Kasumi-1 (cell line): ENCODE data around the gene GOLGA6L4.
"Not testable (repeated sequence)": the region's sequence is repeated elsewhere in the genome, so short reads cannot be mapped to it uniquely, and the experiment has no call there.

ENCODE experiments used
- DNase-seq, 2 experiments: peaks; one replicate each; lab custom pipeline; 2025; lab: John Stamatoyannopoulos, UW

Gene GOLGA6L4

DNA sequence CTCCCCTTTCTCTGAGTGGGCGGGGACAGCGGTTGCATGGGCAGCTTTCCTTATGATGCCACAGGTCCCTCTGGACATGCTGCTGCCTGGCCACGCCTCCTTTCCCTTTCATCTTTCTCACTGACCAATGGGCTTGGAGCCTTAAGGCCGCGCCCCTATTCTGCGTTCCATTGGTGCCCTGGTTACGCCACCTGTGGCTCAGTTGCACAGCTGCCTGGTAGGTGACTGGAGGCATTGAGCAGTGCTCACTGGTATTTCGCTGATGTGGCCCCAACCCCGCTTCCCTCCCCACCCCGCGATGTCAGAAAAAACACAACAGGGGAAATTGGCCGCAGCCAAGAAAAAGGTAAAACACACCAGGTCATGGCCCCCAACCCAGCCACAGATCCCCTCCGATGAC is at the start of gene GOLGA6L4:
TSS of gene GOLGA6L4 (plus strand) at position 201 of the 400 bp plus-strand sequence. CDS start at position 263, 62 bp downstream.
- not testable (repeated sequence) for DNase-seq

GRCh38 chr15:84192982-84193381 is 42.6 kb upstream of the GOLGA6L4 start:
- DNase-seq = not testable (repeated sequence)

- DNase-seq = not testable (repeated sequence)
Observed at GRCh38 chr15:84195603-84196002, 40.0 kb upstream of the GOLGA6L4 start.

DNA sequence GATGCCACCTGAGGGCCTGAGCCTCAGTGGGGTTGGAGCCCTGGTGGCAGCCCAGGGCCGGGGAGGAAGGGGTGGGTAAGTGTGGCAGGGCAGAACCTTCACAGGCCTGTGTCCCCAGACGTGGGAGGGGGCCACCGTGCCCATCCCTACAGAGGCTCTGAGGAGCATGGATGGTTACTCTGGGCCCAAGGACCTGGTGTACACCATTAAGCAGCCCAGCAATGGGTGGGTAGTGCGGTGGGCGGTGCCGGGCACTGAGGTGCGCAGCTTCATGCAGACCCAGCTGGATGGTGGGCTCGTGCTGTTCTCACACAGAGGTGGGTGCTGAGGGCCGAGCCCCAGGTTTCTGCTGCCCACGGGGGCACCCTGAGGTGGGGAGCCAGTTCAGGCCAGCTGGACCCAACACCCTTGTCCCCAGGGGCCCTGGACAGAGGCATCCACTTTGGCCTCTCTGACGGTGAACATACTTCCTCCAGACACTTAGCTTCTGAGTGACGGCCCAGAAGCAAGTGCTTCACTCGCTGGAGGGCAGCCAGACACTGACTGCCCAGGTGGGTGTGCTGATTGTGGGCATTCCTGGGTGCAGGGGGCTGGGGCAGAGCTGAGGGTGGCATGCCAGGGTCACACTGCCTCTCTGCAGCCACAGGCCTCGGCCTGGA is 38.9 kb upstream of the GOLGA6L4 start:
- DNase-seq = not testable (repeated sequence)

DNA sequence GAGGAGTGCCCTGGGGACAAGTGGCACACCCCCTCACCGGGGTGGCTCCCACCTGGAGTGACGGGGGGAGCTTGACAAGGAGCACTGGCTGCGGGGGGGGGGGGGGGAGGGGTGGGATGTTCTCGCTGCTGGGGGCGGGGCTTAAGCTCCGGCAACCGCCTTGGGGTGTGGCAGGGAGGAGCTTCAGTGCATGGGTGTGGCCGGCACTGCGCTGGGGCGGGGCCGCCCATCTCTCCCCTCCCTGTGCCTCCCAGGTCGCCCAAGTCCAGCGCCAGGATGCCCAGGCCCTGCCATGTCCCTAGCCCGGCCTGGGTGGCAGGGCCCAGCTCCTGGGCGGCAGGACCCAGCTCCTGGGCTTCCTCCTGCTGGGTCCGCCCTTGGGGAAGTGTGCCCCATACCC is 35.7 kb upstream of the GOLGA6L4 start:
- DNase-seq = not testable (repeated sequence)

DNA sequence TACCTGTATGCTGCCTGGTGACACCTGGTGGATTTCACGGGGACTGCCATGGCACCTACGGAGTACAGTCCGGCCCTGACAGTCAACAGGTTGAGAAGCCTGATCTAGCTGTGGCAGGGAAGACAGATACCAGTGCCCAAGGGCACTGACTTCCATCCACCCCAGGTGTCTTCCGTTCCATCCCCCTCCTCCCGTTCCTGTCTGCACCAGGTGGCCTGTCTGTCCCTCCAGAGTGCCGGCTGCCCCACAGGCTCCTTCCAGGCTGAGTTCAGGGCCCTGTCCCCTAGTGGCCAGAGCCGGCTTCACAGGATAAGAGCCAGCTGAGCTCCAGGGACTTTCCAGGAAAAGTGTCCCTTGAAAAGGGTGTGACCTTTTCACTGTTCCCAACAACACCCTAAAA is 10.9 kb downstream of the GOLGA6L4 start:
- not testable (repeated sequence) for DNase-seq
